ENCODE measurements around the gene RAB42.

GRCh38 chr1:28640766-28641165 lies 48.7 kb downstream of the RAB42 start:
- TF ChIP-seq POLR2A (IDR thresholded peaks at IDR 0.05; ENCODE audit: low read length) (no peak), GATA1 (IDR thresholded peaks at IDR 0.05; ENCODE audit: low read depth, low read length) (no peak)
